A673 (cell line): ENCODE results near the gene GGT1.

Experiments used
- CTCF ChIP-seq: fragments of 300-800, 200-600 bp; sonication (generic); conservative IDR thresholded peaks from 2 replicates; pipeline ENCODE4 v1.5.1; 2017; ENCODE audit warnings: low read depth, mild to moderate bottlenecking, antibody characterized with exemption, low read length, moderate library complexity, mixed read lengths
- EZH2 ChIP-seq: fragments of 200-600 bp; sonication (generic); IDR thresholded peaks from 2 replicates; pipeline ENCODE4 v1.6.1; 2017; ENCODE audit warnings: borderline replicate concordance, low read depth, mild to moderate bottlenecking, mixed read lengths, antibody characterized with exemption, low read length; ENCODE audit not compliant: poor library complexity, severe bottlenecking

GRCh38 chr22:24594569-24595120 lies 8.3 kb upstream of the GGT1 start:
- no peak for TF ChIP-seq CTCF
- TF ChIP-seq EZH2: no peak
